ENCODE measurements around the gene AP1S3.
A peak's percentile ranks its signal among the peaks of the same experiment; 100 is the strongest.

Gene AP1S3

GRCh38 chr2:223868005-223868404 is 30.6 kb upstream of the AP1S3 start:
- no peak overlapping the region for H3K4me2 ChIP-seq (ENCODE audit: low read length)
- H3K27me3 ChIP-seq (ENCODE audit: control insufficient read depth, insufficient read depth, low read length): no peaks in the 10 kb centered on the region
- H3K4me1 ChIP-seq (ENCODE audit: control insufficient read depth, insufficient read depth, low read length): no peaks in the 10 kb centered on the region
- H3K9ac ChIP-seq (ENCODE audit: low read depth, low read length): no peak overlapping the region
- H3K9me3 ChIP-seq (replicated peaks; ENCODE audit: low read length): no peaks in the 10 kb centered on the region
- H3K36me3 ChIP-seq (ENCODE audit: insufficient read depth, low read length): peaks cover 13% of the 10 kb centered on the region
- no peak overlapping the region for H3K4me3 ChIP-seq (ENCODE audit: low read length)

GRCh38 chr2:223865907-223866508 is 28.6 kb upstream of the AP1S3 start:
- H3K9me3 ChIP-seq (replicated peaks; ENCODE audit: low read length): no peaks in the 10 kb centered on the region
- H3K4me3 ChIP-seq (ENCODE audit: low read length): no peak overlapping the region
- H3K36me3 ChIP-seq (ENCODE audit: insufficient read depth, low read length): peaks cover 2% of the 10 kb centered on the region
- no peak overlapping the region for H3K4me2 ChIP-seq (ENCODE audit: low read length)
- peaks cover 9% of the 10 kb centered on the region for H3K4me1 ChIP-seq (ENCODE audit: control insufficient read depth, insufficient read depth, low read length)
- H3K9ac ChIP-seq (ENCODE audit: low read depth, low read length): no peak overlapping the region
- no peaks in the 10 kb centered on the region for H3K27me3 ChIP-seq (ENCODE audit: control insufficient read depth, insufficient read depth, low read length)

- H3K9ac ChIP-seq (ENCODE audit: low read depth, low read length): no peak overlapping the region
- no peaks in the 10 kb centered on the region for H3K27me3 ChIP-seq (ENCODE audit: control insufficient read depth, insufficient read depth, low read length)
- no peak overlapping the region for H3K4me2 ChIP-seq (ENCODE audit: low read length)
- no peaks in the 10 kb centered on the region for H3K36me3 ChIP-seq (ENCODE audit: insufficient read depth, low read length)
- no peaks in the 10 kb centered on the region for H3K9me3 ChIP-seq (replicated peaks; ENCODE audit: low read length)
- H3K4me3 ChIP-seq (ENCODE audit: low read length): no peak overlapping the region
- peaks cover 14% of the 10 kb centered on the region for H3K4me1 ChIP-seq (ENCODE audit: control insufficient read depth, insufficient read depth, low read length)
These were observed 27.7 kb upstream of the AP1S3 start for GRCh38 chr2:223865124-223865523.

DNA sequence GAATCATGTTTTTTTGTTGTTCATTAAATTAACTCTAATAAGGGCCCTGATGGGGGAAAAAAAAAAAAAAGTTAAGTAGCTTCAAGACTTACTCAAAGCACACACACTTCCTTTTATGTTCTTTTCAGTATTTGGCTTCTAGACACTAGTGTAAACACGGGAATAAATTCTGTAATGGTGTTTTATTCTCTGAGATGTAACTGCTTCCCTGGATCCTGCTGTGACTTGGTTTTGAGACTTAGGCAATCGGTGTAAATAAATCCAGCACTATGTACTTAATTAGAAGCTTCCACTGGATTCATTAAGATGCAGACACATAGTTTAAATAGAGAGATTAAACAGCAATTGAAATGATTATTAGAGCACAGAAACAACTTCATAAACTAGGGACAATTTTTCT is 26.1 kb upstream of the AP1S3 start:
- Histone ChIP-seq H3K9ac (ENCODE audit: low read depth, low read length) (no peak overlapping the region), H3K4me2 (ENCODE audit: low read length) (no peak overlapping the region), H3K4me3 (ENCODE audit: low read length) (no peak overlapping the region), H3K9me3 (replicated peaks; ENCODE audit: low read length) (no peaks in the 10 kb centered on the region), H3K27me3 (ENCODE audit: control insufficient read depth, insufficient read depth, low read length) (no peaks in the 10 kb centered on the region), H3K4me1 (ENCODE audit: control insufficient read depth, insufficient read depth, low read length) (peaks cover 14% of the 10 kb centered on the region), H3K36me3 (ENCODE audit: insufficient read depth, low read length) (no peaks in the 10 kb centered on the region)

DNA sequence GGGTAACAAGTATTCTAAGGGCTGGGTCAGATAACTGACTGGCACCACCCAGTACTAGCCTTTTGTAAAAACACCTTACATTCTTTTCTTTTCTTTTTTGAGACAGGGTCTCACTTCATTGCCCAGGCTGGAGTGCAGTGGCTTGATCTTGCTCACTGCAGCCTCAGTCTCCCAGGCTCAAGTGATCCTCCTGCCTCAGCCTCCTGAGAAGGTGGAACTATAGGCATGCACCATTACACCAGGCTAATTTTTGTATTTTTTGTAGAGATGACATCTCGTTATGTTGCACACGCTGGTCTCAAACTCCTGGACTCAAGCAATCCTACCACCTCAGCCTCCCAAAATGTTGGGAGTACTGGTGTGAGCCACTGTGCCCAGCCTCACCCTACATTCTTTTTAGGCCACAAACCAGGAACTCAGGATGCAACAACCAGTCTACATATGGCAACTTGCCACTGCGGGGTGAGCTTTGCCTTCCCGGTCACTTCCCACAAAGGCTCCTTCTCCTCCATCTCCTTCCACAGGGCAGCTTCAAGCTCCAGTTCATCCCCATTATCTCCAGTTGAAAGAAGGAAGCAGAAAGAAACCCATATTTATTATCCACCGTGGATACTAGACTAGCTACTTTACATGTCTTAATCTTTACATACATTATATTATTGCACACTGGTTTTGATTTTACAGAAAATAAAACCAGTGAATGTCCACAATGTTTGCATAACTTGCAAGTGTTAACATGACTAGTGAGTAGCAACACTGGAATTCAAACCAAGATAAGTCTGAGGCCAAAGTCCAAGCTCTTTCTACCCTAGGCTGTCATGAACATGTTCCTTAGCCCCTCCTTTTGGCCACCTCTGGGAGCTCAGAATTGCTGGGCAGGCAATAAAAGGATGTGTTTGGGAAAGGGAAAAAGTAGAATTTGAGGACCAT is 23.7 kb upstream of the AP1S3 start:
- Histone ChIP-seq H3K27me3 (ENCODE audit: control insufficient read depth, insufficient read depth, low read length) (no peaks in the 10 kb centered on the region), H3K4me1 (ENCODE audit: control insufficient read depth, insufficient read depth, low read length) (peaks cover 17% of the 10 kb centered on the region), H3K9ac (ENCODE audit: low read depth, low read length) (no peak overlapping the region)

DNA sequence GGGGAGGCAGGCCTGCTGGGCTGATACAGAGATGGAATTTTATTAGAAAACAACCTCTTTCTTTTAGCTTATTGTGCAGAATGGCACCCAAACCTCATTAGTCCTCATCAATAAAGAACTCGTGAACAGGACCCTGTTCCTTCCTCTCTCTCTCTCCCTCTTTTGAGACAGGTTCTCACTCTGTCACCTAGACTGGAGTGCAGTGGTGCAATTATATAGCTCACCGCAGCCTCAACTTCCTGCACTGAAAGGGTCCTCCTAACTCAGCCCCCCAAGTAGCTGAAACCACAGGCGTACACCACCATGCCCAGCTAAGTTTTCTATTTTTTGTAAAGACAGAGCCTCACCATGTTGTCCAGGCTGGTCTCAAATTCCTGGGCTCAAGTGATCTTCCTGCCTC is 21.7 kb upstream of the AP1S3 start:
- peaks cover 18% of the 10 kb centered on the region for H3K4me1 ChIP-seq (ENCODE audit: control insufficient read depth, insufficient read depth, low read length)
- H3K9me3 ChIP-seq (replicated peaks; ENCODE audit: low read length): no peaks in the 10 kb centered on the region
- H3K4me3 ChIP-seq (ENCODE audit: low read length): no peak overlapping the region
- no peak overlapping the region for H3K4me2 ChIP-seq (ENCODE audit: low read length)
- H3K36me3 ChIP-seq (ENCODE audit: insufficient read depth, low read length): no peaks in the 10 kb centered on the region
- no peak overlapping the region for H3K9ac ChIP-seq (ENCODE audit: low read depth, low read length)
- H3K27me3 ChIP-seq (ENCODE audit: control insufficient read depth, insufficient read depth, low read length): no peaks in the 10 kb centered on the region

More for the DNA sequence above, 23.7 kb upstream of the AP1S3 start:
- H3K4me2 ChIP-seq (ENCODE audit: low read length): no peak overlapping the region
- H3K4me3 ChIP-seq (ENCODE audit: low read length): no peak overlapping the region
- H3K9me3 ChIP-seq (replicated peaks; ENCODE audit: low read length): no peaks in the 10 kb centered on the region
- H3K36me3 ChIP-seq (ENCODE audit: insufficient read depth, low read length): no peaks in the 10 kb centered on the region

- no peaks in the 10 kb centered on the region for H3K9me3 ChIP-seq (replicated peaks; ENCODE audit: low read length)
- H3K4me3 ChIP-seq (ENCODE audit: low read length): no peak overlapping the region
- no peak overlapping the region for H3K4me2 ChIP-seq (ENCODE audit: low read length)
- H3K4me1 ChIP-seq (ENCODE audit: control insufficient read depth, insufficient read depth, low read length): peaks cover 25% of the 10 kb centered on the region
- H3K27me3 ChIP-seq (ENCODE audit: control insufficient read depth, insufficient read depth, low read length): no peaks in the 10 kb centered on the region
- no peak overlapping the region for H3K9ac ChIP-seq (ENCODE audit: low read depth, low read length)
- H3K36me3 ChIP-seq (ENCODE audit: insufficient read depth, low read length): peaks cover 5% of the 10 kb centered on the region
These were observed 19.2 kb upstream of the AP1S3 start for GRCh38 chr2:223856584-223856983.

GRCh38 chr2:223856021-223856420 is 18.6 kb upstream of the AP1S3 start:
- Histone ChIP-seq H3K9ac (ENCODE audit: low read depth, low read length) (no peak overlapping the region), H3K27me3 (ENCODE audit: control insufficient read depth, insufficient read depth, low read length) (no peaks in the 10 kb centered on the region), H3K4me2 (ENCODE audit: low read length) (no peak overlapping the region), H3K9me3 (replicated peaks; ENCODE audit: low read length) (no peaks in the 10 kb centered on the region), H3K4me3 (ENCODE audit: low read length) (no peak overlapping the region), H3K4me1 (ENCODE audit: control insufficient read depth, insufficient read depth, low read length) (peaks cover 19% of the 10 kb centered on the region), H3K36me3 (ENCODE audit: insufficient read depth, low read length) (peaks cover 5% of the 10 kb centered on the region)

DNA sequence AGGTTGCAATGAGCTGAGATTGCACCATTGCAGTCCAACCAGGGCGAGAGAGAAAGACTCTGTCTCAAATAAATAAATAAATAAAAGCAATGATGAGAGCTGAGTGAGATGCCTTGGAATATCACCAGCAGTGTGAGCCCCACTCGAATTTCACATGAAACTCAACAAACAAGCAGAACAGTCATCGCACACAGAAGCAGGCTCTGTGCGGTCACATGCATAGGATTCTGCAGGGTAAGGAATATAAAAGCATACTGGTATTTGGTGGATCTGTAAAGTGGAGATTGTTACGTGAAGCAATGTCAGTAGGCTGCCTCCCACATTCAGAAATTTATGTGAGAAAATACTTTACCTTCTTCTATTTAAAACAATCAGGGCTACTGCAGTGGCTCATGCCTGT is 18.0 kb upstream of the AP1S3 start:
- no peaks in the 10 kb centered on the region for H3K27me3 ChIP-seq (ENCODE audit: control insufficient read depth, insufficient read depth, low read length)
- H3K4me3 ChIP-seq (ENCODE audit: low read length): no peak overlapping the region
- no peak overlapping the region for H3K9ac ChIP-seq (ENCODE audit: low read depth, low read length)
- H3K36me3 ChIP-seq (ENCODE audit: insufficient read depth, low read length): peaks cover 5% of the 10 kb centered on the region
- H3K4me1 ChIP-seq (ENCODE audit: control insufficient read depth, insufficient read depth, low read length): peaks cover 14% of the 10 kb centered on the region
- H3K4me2 ChIP-seq (ENCODE audit: low read length): no peak overlapping the region
- no peaks in the 10 kb centered on the region for H3K9me3 ChIP-seq (replicated peaks; ENCODE audit: low read length)

DNA sequence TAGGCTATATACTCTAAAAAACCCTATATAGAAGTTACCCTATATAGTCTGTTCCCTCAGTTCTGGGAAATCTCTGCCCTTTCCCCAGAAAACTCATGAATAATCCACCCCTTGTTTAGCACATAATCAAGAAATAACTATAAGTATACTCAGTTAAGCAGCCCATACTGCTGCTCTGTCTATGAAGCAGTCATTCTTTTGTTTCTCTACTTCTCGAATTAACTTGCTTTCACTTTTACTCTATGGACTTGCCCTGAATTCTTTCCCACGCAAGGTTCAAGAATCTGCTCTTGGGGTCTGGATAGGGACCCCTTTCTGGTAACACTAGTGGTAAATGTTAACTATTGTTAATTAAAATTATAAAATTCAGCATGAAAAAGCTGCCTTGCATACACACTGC is 17.4 kb upstream of the AP1S3 start:
- no peaks in the 10 kb centered on the region for H3K9me3 ChIP-seq (replicated peaks; ENCODE audit: low read length)
- no peak overlapping the region for H3K4me2 ChIP-seq (ENCODE audit: low read length)
- H3K27me3 ChIP-seq (ENCODE audit: control insufficient read depth, insufficient read depth, low read length): no peaks in the 10 kb centered on the region
- no peak overlapping the region for H3K9ac ChIP-seq (ENCODE audit: low read depth, low read length)
- peaks cover 14% of the 10 kb centered on the region for H3K4me1 ChIP-seq (ENCODE audit: control insufficient read depth, insufficient read depth, low read length)
- no peak overlapping the region for H3K4me3 ChIP-seq (ENCODE audit: low read length)
- peaks cover 5% of the 10 kb centered on the region for H3K36me3 ChIP-seq (ENCODE audit: insufficient read depth, low read length)

- Histone ChIP-seq H3K27me3 (ENCODE audit: control insufficient read depth, insufficient read depth, low read length) (no peaks in the 10 kb centered on the region), H3K36me3 (ENCODE audit: insufficient read depth, low read length) (peaks cover 5% of the 10 kb centered on the region), H3K9ac (ENCODE audit: low read depth, low read length) (no peak overlapping the region), H3K4me3 (ENCODE audit: low read length) (no peak overlapping the region), H3K4me2 (ENCODE audit: low read length) (peak overlapping the region; percentile 12), H3K9me3 (replicated peaks; ENCODE audit: low read length) (no peaks in the 10 kb centered on the region), H3K4me1 (ENCODE audit: control insufficient read depth, insufficient read depth, low read length) (peaks cover 14% of the 10 kb centered on the region)
These were observed 16.0 kb upstream of the AP1S3 start for GRCh38 chr2:223853425-223853837.

Data from skeletal muscle satellite cell (primary cell).